PC-3 (cell line): ENCODE data around the gene MYO1C. TPM values are rescaled to one million over a fixed set of nuclear protein-coding genes. Genes with fewer than 3 reads are reported as not detected.

ENCODE experiments used
- ATAC-seq: fragments of 200-7000 bp; cut with Tn5 transposase; 2 replicates; pipeline ENCODE4 v1.9.1; 2020; ENCODE audit warnings: mild to moderate bottlenecking, moderate library complexity
- BruUV-seq: library from RNA; stranded (reverse); fragments of 400-500 nt; replicated peaks from 2 replicates; lab custom pipeline; 2021; lab: Mats Ljungman, UMichigan
- CTCF ChIA-PET: fragments of 300-600 bp; sonication (Branson Sonifier 250); formaldehyde crosslinking; loops from one replicate; lab custom pipeline; 2022; ENCODE audit warnings: antibody characterized with exemption; lab: Charles Lee
- POLR2A ChIA-PET: fragments of 300-600 bp; sonication (Branson Sonifier 250); formaldehyde crosslinking; loops from one replicate; lab custom pipeline; 2022; ENCODE audit warnings: antibody characterized with exemption; ENCODE audit not compliant: unreplicated experiment; lab: Charles Lee
- DNase-seq: peaks from one replicate; pipeline ENCODE4 v3.0.0-alpha.2; 2015
- H2AFZ ChIP-seq: fragments of 300-600 bp; sonication (generic); 2 replicates; pipeline ENCODE4 v1.6.0; 2016; ENCODE audit warnings: antibody characterized with exemption, low read length
- H3F3A ChIP-seq: fragments of 300-600 bp; sonication (generic); one replicate; pipeline ENCODE4 v1.6.0; 2017; ENCODE audit warnings: antibody characterized with exemption, low read length, control low read depth, mild to moderate bottlenecking; ENCODE audit not compliant: unreplicated experiment
- H3K27ac ChIP-seq: fragments of 300-600 bp; sonication (generic); 2 replicates; pipeline ENCODE4 v1.5.1; 2016; ENCODE audit warnings: mild to moderate bottlenecking, low read length
- H3K27me3 ChIP-seq: fragments of 300-600 bp; sonication (generic); 2 replicates; pipeline ENCODE4 v1.6.1; 2016; ENCODE audit warnings: low read length, mixed read lengths
- H3K36me3 ChIP-seq: fragments of 300-600 bp; sonication (generic); 2 replicates; pipeline ENCODE4 v1.6.1; 2016; ENCODE audit warnings: low read depth, mixed run types, low read length, mixed read lengths
- H3K4me1 ChIP-seq: fragments of 300-600 bp; sonication (generic); 2 replicates; pipeline ENCODE4 v1.5.1; 2016; ENCODE audit warnings: low read length; ENCODE audit not compliant: insufficient read depth
- H3K4me2 ChIP-seq: fragments of 300-600 bp; sonication (generic); 2 replicates; pipeline ENCODE4 v1.6.0; 2016; ENCODE audit warnings: low read length
- H3K4me3 ChIP-seq: fragments of 300-600 bp; sonication (generic); 2 replicates; pipeline ENCODE4 v1.5.1; 2016; ENCODE audit warnings: mild to moderate bottlenecking, low read length, mixed read lengths
- H3K79me2 ChIP-seq: fragments of 300-600 bp; sonication (generic); 2 replicates; pipeline ENCODE4 v1.6.1; 2017; ENCODE audit warnings: low read length, mixed read lengths
- H3K9ac ChIP-seq: fragments of 300-600 bp; sonication (generic); 2 replicates; pipeline ENCODE4 v1.6.0; 2016; ENCODE audit warnings: mild to moderate bottlenecking, low read length
- H3K9me2 ChIP-seq: fragments of 300-600 bp; sonication (generic); replicated peaks from 2 replicates; pipeline ENCODE4 v1.6.1; 2016; ENCODE audit warnings: mixed run types, low read length, mixed read lengths
- H3K9me3 ChIP-seq: fragments of 300-600 bp; sonication (generic); 2 replicates; pipeline ENCODE4 v1.6.1; 2016; ENCODE audit warnings: low read length, mixed read lengths
- H4K20me1 ChIP-seq: fragments of 300-600 bp; sonication (generic); 2 replicates; pipeline ENCODE4 v1.6.1; 2016; ENCODE audit warnings: low read length, mixed read lengths
- CTCF ChIP-seq: fragments of 300-600 bp; sonication (generic); conservative IDR thresholded peaks from 2 replicates; pipeline ENCODE4 v1.5.1; 2017; ENCODE audit warnings: antibody characterized with exemption, low read depth, mild to moderate bottlenecking, low read length
- EZH2 ChIP-seq: fragments of 300-600 bp; sonication (generic); IDR thresholded peaks from one replicate; pipeline ENCODE4 v1.6.1; 2017; ENCODE audit warnings: antibody characterized with exemption, mild to moderate bottlenecking, low read length; ENCODE audit not compliant: unreplicated experiment
- EZH2phosphoT487 ChIP-seq: fragments of 300-600 bp; sonication (generic); IDR thresholded peaks from 2 replicates; pipeline ENCODE4 v1.6.1; 2018; ENCODE audit warnings: mild to moderate bottlenecking, antibody characterized with exemption, low read length, borderline replicate concordance
- intact Hi-C: fragments of 100-400 bp; cut with micrococcal nuclease; formaldehyde crosslinking; loops from 2 replicates; pipeline ENCODE4 v1.9.0; 2023
- total RNA-seq: library from RNA; depleted of rRNA; stranded (reverse); fragments of >200 nt; gene quantifications from 2 replicates; pipeline ENCODE4 v1.2.3, GENCODE V29; 2014

Gene MYO1C
- total RNA-seq, 1 experiment from 2014 or later = 76.4 TPM

- no peak overlapping the region for H3K4me3 ChIP-seq
- intact Hi-C loops = no loop called here
- no peak for TF ChIP-seq CTCF
- TF ChIP-seq EZH2 = no peak
- no peak for TF ChIP-seq EZH2phosphoT487
- H3K79me2 ChIP-seq = no peaks in the 10 kb centered on the region
- H3K9ac ChIP-seq = no peak overlapping the region
- ChIA-PET CTCF (no interaction called here), POLR2A (no interaction called here)
- no peaks in the 10 kb centered on the region for H3F3A ChIP-seq
- no peaks in the 10 kb centered on the region for H3K9me3 ChIP-seq
- no peaks in the 10 kb centered on the region for H4K20me1 ChIP-seq
- H3K27me3 ChIP-seq = no peaks in the 10 kb centered on the region
- DNase-seq (no peak), ATAC-seq (no peak)
- H3K4me2 ChIP-seq = no peak overlapping the region
- H3K9me2 ChIP-seq = no peaks in the 10 kb centered on the region
- H2AFZ ChIP-seq = no peak overlapping the region
- peaks cover 6% of the 10 kb centered on the region for H3K36me3 ChIP-seq
- no peak overlapping the region for H3K27ac ChIP-seq
- no TSS peak for BruUV-seq
- no peaks in the 10 kb centered on the region for H3K4me1 ChIP-seq
Observed at GRCh38 chr17:1539811-1540210, 47.3 kb upstream of the MYO1C start.

- DNase-seq = no peak
- no peak overlapping the region for H3K27ac ChIP-seq
- H3K4me2 ChIP-seq = no peak overlapping the region
- H3K27me3 ChIP-seq = no peaks in the 10 kb centered on the region
- H2AFZ ChIP-seq = no peak overlapping the region
- H3F3A ChIP-seq = no peaks in the 10 kb centered on the region
- H3K9ac ChIP-seq = no peak overlapping the region
- intact Hi-C loops = no loop called here
- H3K4me1 ChIP-seq = no peaks in the 10 kb centered on the region
- TF ChIP-seq EZH2phosphoT487 = no peak
- TF ChIP-seq EZH2 = no peak
- no peak for TF ChIP-seq CTCF
- H4K20me1 ChIP-seq = no peaks in the 10 kb centered on the region
- BruUV-seq = no TSS peak
- H3K9me3 ChIP-seq = no peaks in the 10 kb centered on the region
- ATAC-seq = no peak
- H3K79me2 ChIP-seq = no peaks in the 10 kb centered on the region
- CTCF ChIA-PET = no interaction called here
- no peaks in the 10 kb centered on the region for H3K9me2 ChIP-seq
- POLR2A ChIA-PET = no interaction called here
- H3K4me3 ChIP-seq = no peak overlapping the region
- H3K36me3 ChIP-seq = peaks cover 15% of the 10 kb centered on the region
Observed at GRCh38 chr17:1535737-1536136, 43.3 kb upstream of the MYO1C start.

GRCh38 chr17:1533661-1534325 is 41.3 kb upstream of the MYO1C start:
- Histone ChIP-seq H3K27ac (no peak overlapping the region), H3K4me1 (no peaks in the 10 kb centered on the region), H2AFZ (no peak overlapping the region), H3K9me3 (no peaks in the 10 kb centered on the region), H3K36me3 (peaks cover 15% of the 10 kb centered on the region), H3K9ac (no peak overlapping the region), H3F3A (no peaks in the 10 kb centered on the region), H3K9me2 (no peaks in the 10 kb centered on the region), H3K79me2 (no peaks in the 10 kb centered on the region), H3K27me3 (no peaks in the 10 kb centered on the region), H3K4me3 (no peak overlapping the region), H4K20me1 (no peaks in the 10 kb centered on the region), H3K4me2 (no peak overlapping the region)
- no TSS peak for BruUV-seq
- intact Hi-C loops = no loop called here
- no peak for ATAC-seq
- CTCF ChIA-PET = no interaction called here
- TF ChIP-seq EZH2 = no peak
- TF ChIP-seq CTCF = no peak
- TF ChIP-seq EZH2phosphoT487 = no peak
- POLR2A ChIA-PET = no interaction called here
- DNase-seq = no peak
